ENCODE measurements around the gene NPEPL1. TPM values are rescaled to one million over a fixed set of nuclear protein-coding genes. Genes with fewer than 3 reads are reported as not detected.

Gene NPEPL1
- polyA plus RNA-seq, 1 donor (not counting 4 experiments of a cell fraction or from before 2014, with no cell fraction given) = 4.4 TPM

DNA sequence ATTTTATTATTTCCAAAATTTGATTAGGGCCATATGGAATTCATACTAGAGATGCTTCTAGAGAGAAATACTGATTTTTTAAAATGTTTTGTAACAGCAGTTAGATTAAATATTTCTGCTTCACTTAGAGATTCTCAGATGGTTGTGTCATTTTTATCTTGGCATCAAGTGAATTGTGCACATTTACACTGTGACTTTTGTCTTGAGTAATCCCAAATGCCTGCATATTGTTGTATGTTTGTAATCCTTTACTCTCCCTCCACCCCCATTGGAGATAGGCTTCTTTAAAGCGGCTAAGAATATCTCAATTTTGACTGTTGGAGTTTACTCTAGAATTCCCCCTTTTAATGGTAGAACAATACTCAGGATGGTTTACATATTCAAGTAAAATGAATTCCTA lies 22.5 kb upstream of the NPEPL1 start:
- no peak overlapping the region for H3K27ac ChIP-seq (ENCODE audit: control insufficient read depth, insufficient read depth, low read length)
- DNase-seq (ENCODE audit: low read depth, low spot score) (no peak), FAIRE-seq (no peak)
- H3K36me3 ChIP-seq (ENCODE audit: control insufficient read depth in 2 of 2, extremely low read depth in 1 of 2, insufficient read depth in 2 of 2, low read length in 2 of 2) = peaks cover 20 to 32% of the 10 kb centered on the region in 2 experiments
- dilution Hi-C loops (cut with MboI; ENCODE audit: extremely low pct_ligation_motif_present, low sequenced_read_pairs) = no loop called here
- no peaks in the 10 kb centered on the region for H3K9me1 ChIP-seq (ENCODE audit: control insufficient read depth, extremely low read depth, insufficient read depth, low read length)
- H3K9me3 ChIP-seq (ENCODE audit: control insufficient read depth, low read depth, low read length) = no peaks in the 10 kb centered on the region
- H3K4me1 ChIP-seq (ENCODE audit: control insufficient read depth, extremely low read depth, insufficient read depth, low read length) = no peaks in the 10 kb centered on the region
- peaks cover 21% of the 10 kb centered on the region for H3K79me2 ChIP-seq (ENCODE audit: control insufficient read depth, insufficient read depth, low read length)
- H4K20me1 ChIP-seq (ENCODE audit: control insufficient read depth, extremely low read depth, insufficient read depth, low read length) = peaks cover 2% of the 10 kb centered on the region
- H3K9ac ChIP-seq (ENCODE audit: control insufficient read depth, extremely low read depth, insufficient read depth, low read length) = no peak overlapping the region
- no peak overlapping the region for H3K4me3 ChIP-seq (ENCODE audit: control insufficient read depth in 2 of 3, extremely low read depth in 1 of 3, insufficient read depth in 2 of 3, low read depth in 1 of 3, low read length in 3 of 3)
- TF ChIP-seq, protein P1, sequence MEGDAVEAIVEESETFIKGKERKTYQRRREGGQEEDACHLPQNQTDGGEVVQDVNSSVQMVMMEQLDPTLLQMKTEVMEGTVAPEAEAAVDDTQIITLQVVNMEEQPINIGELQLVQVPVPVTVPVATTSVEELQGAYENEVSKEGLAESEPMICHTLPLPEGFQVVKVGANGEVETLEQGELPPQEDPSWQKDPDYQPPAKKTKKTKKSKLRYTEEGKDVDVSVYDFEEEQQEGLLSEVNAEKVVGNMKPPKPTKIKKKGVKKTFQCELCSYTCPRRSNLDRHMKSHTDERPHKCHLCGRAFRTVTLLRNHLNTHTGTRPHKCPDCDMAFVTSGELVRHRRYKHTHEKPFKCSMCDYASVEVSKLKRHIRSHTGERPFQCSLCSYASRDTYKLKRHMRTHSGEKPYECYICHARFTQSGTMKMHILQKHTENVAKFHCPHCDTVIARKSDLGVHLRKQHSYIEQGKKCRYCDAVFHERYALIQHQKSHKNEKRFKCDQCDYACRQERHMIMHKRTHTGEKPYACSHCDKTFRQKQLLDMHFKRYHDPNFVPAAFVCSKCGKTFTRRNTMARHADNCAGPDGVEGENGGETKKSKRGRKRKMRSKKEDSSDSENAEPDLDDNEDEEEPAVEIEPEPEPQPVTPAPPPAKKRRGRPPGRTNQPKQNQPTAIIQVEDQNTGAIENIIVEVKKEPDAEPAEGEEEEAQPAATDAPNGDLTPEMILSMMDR (optimal IDR thresholded peaks at IDR 0.05 in 1 of 3, IDR thresholded peaks at IDR 0.05 in 1 of 3, conservative IDR thresholded peaks at IDR 0.05 in 1 of 3; ENCODE audit: extremely low read depth in 1 of 3, insufficient read depth in 2 of 3, low read length in 3 of 3) = no peak
- TF ChIP-seq EZH2 (IDR thresholded peaks at IDR 0.05; ENCODE audit: low read length) = no peak
- no peaks in the 10 kb centered on the region for H3K27me3 ChIP-seq (ENCODE audit: control insufficient read depth, extremely low read depth, insufficient read depth, low read length)
- no peak overlapping the region for H2AFZ ChIP-seq (ENCODE audit: control insufficient read depth, low read length)
- no peak overlapping the region for H3K4me2 ChIP-seq (ENCODE audit: control insufficient read depth, extremely low read depth, insufficient read depth, low read depth, low read length)

DNA sequence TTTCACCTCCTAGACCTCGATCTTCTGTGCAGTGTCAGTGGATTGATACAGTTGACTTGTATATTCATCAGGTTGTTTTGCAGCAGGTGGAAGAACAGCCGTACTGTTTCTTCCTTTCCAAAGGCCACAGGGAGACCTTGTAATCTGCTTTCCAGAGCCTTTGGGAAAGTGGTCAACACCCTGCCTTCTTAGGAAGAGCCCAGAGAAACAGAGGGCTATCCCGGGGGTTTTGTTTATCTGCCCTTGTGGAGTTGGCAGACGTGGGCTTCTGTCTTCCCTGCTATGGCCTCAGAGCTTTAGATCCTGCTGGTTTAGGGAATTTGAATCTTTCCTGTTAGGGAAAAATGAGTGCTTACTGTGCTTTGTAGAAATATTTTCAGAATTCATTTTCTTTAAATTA lies 21.9 kb upstream of the NPEPL1 start:
- Histone ChIP-seq H3K27me3 (ENCODE audit: control insufficient read depth, extremely low read depth, insufficient read depth, low read length) (no peaks in the 10 kb centered on the region), H3K27ac (ENCODE audit: control insufficient read depth, insufficient read depth, low read length) (no peak overlapping the region), H3K9me3 (ENCODE audit: control insufficient read depth, low read depth, low read length) (no peaks in the 10 kb centered on the region), H3K36me3 (ENCODE audit: control insufficient read depth in 2 of 2, extremely low read depth in 1 of 2, insufficient read depth in 2 of 2, low read length in 2 of 2) (peaks cover 23 to 34% of the 10 kb centered on the region in 2 experiments), H3K79me2 (ENCODE audit: control insufficient read depth, insufficient read depth, low read length) (peaks cover 16% of the 10 kb centered on the region), H2AFZ (ENCODE audit: control insufficient read depth, low read length) (no peak overlapping the region), H3K9me1 (ENCODE audit: control insufficient read depth, extremely low read depth, insufficient read depth, low read length) (no peaks in the 10 kb centered on the region), H3K9ac (ENCODE audit: control insufficient read depth, extremely low read depth, insufficient read depth, low read length) (no peak overlapping the region), H3K4me1 (ENCODE audit: control insufficient read depth, extremely low read depth, insufficient read depth, low read length) (no peaks in the 10 kb centered on the region), H3K4me2 (ENCODE audit: control insufficient read depth, extremely low read depth, insufficient read depth, low read depth, low read length) (no peak overlapping the region), H3K4me3 (ENCODE audit: control insufficient read depth in 2 of 3, extremely low read depth in 1 of 3, insufficient read depth in 2 of 3, low read depth in 1 of 3, low read length in 3 of 3) (no peak overlapping the region), H4K20me1 (ENCODE audit: control insufficient read depth, extremely low read depth, insufficient read depth, low read length) (peaks cover 2% of the 10 kb centered on the region)
- no peak for TF ChIP-seq EZH2 (IDR thresholded peaks at IDR 0.05; ENCODE audit: low read length)
- TF ChIP-seq, protein P1 (optimal IDR thresholded peaks at IDR 0.05 in 1 of 3, IDR thresholded peaks at IDR 0.05 in 1 of 3, conservative IDR thresholded peaks at IDR 0.05 in 1 of 3; ENCODE audit: extremely low read depth in 1 of 3, insufficient read depth in 2 of 3, low read length in 3 of 3) = no peak
- no peak for FAIRE-seq
- DNase-seq (ENCODE audit: low read depth, low spot score) = no peak
- dilution Hi-C loops (cut with MboI; ENCODE audit: extremely low pct_ligation_motif_present, low sequenced_read_pairs) = no loop called here
